Lower leg skin (tissue), 4 donors: ENCODE results near the gene STUM. TPM values are rescaled to one million over a fixed set of nuclear protein-coding genes. Genes with fewer than 3 reads are reported as not detected.

ENCODE experiments used
- DNase-seq, 2 donors: peaks; one replicate each; pipeline ENCODE4 v3.0.0-alpha.2; 2019; ENCODE audit warnings: low spot score in 2 of 2
- H3K4me3 ChIP-seq: fragments of 200-600 bp; sonication (generic); 2 replicates; pipeline ENCODE4 v1.5.1; 2017; ENCODE audit warnings: mild to moderate bottlenecking, low read depth; ENCODE audit not compliant: poor library complexity, severe bottlenecking
- CTCF ChIP-seq, 3 donors: fragments of 450-650 bp; IDR thresholded peaks; one replicate each; pipeline ENCODE4 v1.5.1; 2016; ENCODE audit warnings: antibody characterized with exemption in 3 of 3, mild to moderate bottlenecking in 3 of 3, moderate library complexity in 2 of 3
- POLR2A ChIP-seq, 2 donors: fragments of 450-650 bp; IDR thresholded peaks; one replicate each; pipeline ENCODE4 v1.6.1; 2016 to 2017; ENCODE audit warnings: antibody characterized with exemption in 2 of 2, mild to moderate bottlenecking in 1 of 2, moderate library complexity in 1 of 2
- WGBS, 2 donors: methylation state at CpG; one replicate each; pipeline ENCODE4 v1.1.5; 2018; 5-methylcytosine and 5-hydroxymethylcytosine counted together
- intact Hi-C: fragments of 100-400 bp; cut with DNase I; formaldehyde crosslinking; loops from one replicate; pipeline ENCODE4 v1.15.0; 2023; ENCODE audit warnings: low total_unique reads
- total RNA-seq, 4 donors: library from RNA; depleted of rRNA; stranded (reverse); fragments of >200 nt; gene quantifications; one replicate each; pipeline ENCODE4 v1.1.0, GENCODE V29; 2016

Gene STUM
- total RNA-seq, 4 donors from 2014 or later = 1.0 to 6.6 (median 3.4) TPM

- WGBS, 2 donors = 88 to 93% methylated on average over 2 of the region's 2 CpGs
- no peak for DNase-seq
- no peak overlapping the region for H3K4me3 ChIP-seq
- intact Hi-C loops = no loop called here
- TF ChIP-seq CTCF (IDR thresholded peaks at IDR 0.05) (no peak), POLR2A (IDR thresholded peaks at IDR 0.05) (no peak)
Observed at GRCh38 chr1:226588484-226588883, 39.9 kb downstream of the STUM start.

GRCh38 chr1:226589008-226589733 is 40.6 kb downstream of the STUM start:
- no peak for DNase-seq
- TF ChIP-seq POLR2A (IDR thresholded peaks at IDR 0.05) = no peak
- TF ChIP-seq CTCF (IDR thresholded peaks at IDR 0.05) = no peak
- intact Hi-C loops = no loop called here
- 72 to 75% methylated on average over 11 of the region's 11 CpGs for WGBS, 2 donors
- no peak overlapping the region for H3K4me3 ChIP-seq

- no peak for DNase-seq
- no peak for TF ChIP-seq POLR2A (IDR thresholded peaks at IDR 0.05)
- intact Hi-C loops = no loop called here
- no peak overlapping the region for H3K4me3 ChIP-seq
- 93% methylated on average over 7 of the region's 7 CpGs for whole genome bisulfite sequencing, 2 donors
Observed at GRCh38 chr1:226590614-226591013, 42.0 kb downstream of the STUM start.

- 92% methylated on average over 8 of the region's 8 CpGs for WGBS, 2 donors
Observed at GRCh38 chr1:226593541-226593940, 45.0 kb downstream of the STUM start.

GRCh38 chr1:226596531-226597165 is 48.1 kb downstream of the STUM start:
- TF ChIP-seq CTCF (IDR thresholded peaks at IDR 0.05) (no peak), POLR2A (IDR thresholded peaks at IDR 0.05) (no peak)
- 86 to 87% methylated on average over 10 to 16 of the region's 16 CpGs for WGBS, 2 donors
- H3K4me3 ChIP-seq = no peak overlapping the region
- no peak for DNase-seq
- intact Hi-C loops = no loop called here

More at GRCh38 chr1:226593541-226593940, 45.0 kb downstream of the STUM start:
- no peak for DNase-seq
- no peak overlapping the region for H3K4me3 ChIP-seq
- intact Hi-C loops = no loop called here
- no peak for TF ChIP-seq POLR2A (IDR thresholded peaks at IDR 0.05)
- no peak for TF ChIP-seq CTCF (IDR thresholded peaks at IDR 0.05)

- H3K4me3 ChIP-seq = no peak overlapping the region
- intact Hi-C loops = no loop called here
- WGBS, 2 donors = 84% methylated on average over 5 of the region's 5 CpGs
- no peak for DNase-seq
- no peak for TF ChIP-seq CTCF (IDR thresholded peaks at IDR 0.05)
- TF ChIP-seq POLR2A (IDR thresholded peaks at IDR 0.05) = no peak
Observed at GRCh38 chr1:226597616-226598454, 49.3 kb downstream of the STUM start.
